Measurements from ENCODE around the gene TRIM47. TPM values are rescaled to one million over a fixed set of nuclear protein-coding genes. Genes with fewer than 3 reads are reported as not detected.

TRIM47 gene
- total RNA-seq, 1 experiment from 2014 or later = 125 TPM

- H3K4me3 ChIP-seq (ENCODE audit: low read depth in 2 of 2, low read length in 2 of 2) = no peak overlapping the region
- no peak for TF ChIP-seq POLR2AphosphoS5 (IDR thresholded peaks at IDR 0.05; ENCODE audit: low read depth, low read length)
- no peak for DNase-seq (ENCODE audit: low read depth, low spot score)
- POLR2A ChIA-PET = interaction anchor here (0.6 kb wide), 1 partner anchor 899 kb away, joined by 6 read pairs; no protein-coding TSS in a partner anchor
- no TSS peak for BruUV-seq (replicated peaks)
- H3K27me3 ChIP-seq (ENCODE audit: control insufficient read depth, insufficient read depth, low read length) = no peaks in the 10 kb centered on the region
- in situ Hi-C loops (cut with HindIII; ENCODE audit: low pct_unique_long_range_greater_than_20kb, low sequenced_read_pairs) (no loop called here), intact Hi-C loops (cut with micrococcal nuclease; ENCODE audit: unreplicated experiment) (no loop called here)
- ATAC-seq = no peak
- CTCF ChIA-PET = interaction anchor here (0.6 to 1.3 kb wide), 5 partner anchors 9 to 54 kb away, joined by 3 to 4 read pairs (median 3); a partner anchor contains a TSS
- H3K27ac ChIP-seq (ENCODE audit: low read length) = no peak overlapping the region
- H3K9me3 ChIP-seq (ENCODE audit: control insufficient read depth, insufficient read depth, low read depth, low read length) = no peaks in the 10 kb centered on the region
- no peaks in the 10 kb centered on the region; the same call in 1 of the 2 replicates for H3K4me1 ChIP-seq (ENCODE audit: control insufficient read depth, insufficient read depth, low read length)
- no peaks in the 10 kb centered on the region for H3K36me3 ChIP-seq (ENCODE audit: control insufficient read depth, insufficient read depth, low read length)
These were observed 48.6 kb downstream of the TRIM47 start for GRCh38 chr17:75829747-75830146.

GRCh38 chr17:75828741-75829140, 49.6 kb downstream of the TRIM47 start:
- Histone ChIP-seq H3K9me3 (ENCODE audit: control insufficient read depth, insufficient read depth, low read depth, low read length) (no peaks in the 10 kb centered on the region), H3K27me3 (ENCODE audit: control insufficient read depth, insufficient read depth, low read length) (no peaks in the 10 kb centered on the region), H3K27ac (ENCODE audit: low read length) (no peak overlapping the region), H3K4me1 (ENCODE audit: control insufficient read depth, insufficient read depth, low read length) (no peaks in the 10 kb centered on the region; the same call in 1 of the 2 replicates), H3K4me3 (ENCODE audit: low read depth in 2 of 2, low read length in 2 of 2) (no peak overlapping the region), H3K36me3 (ENCODE audit: control insufficient read depth, insufficient read depth, low read length) (no peaks in the 10 kb centered on the region; the same call in 1 of the 2 replicates)
- ChIA-PET CTCF (interaction anchor here (0.9 kb wide), 1 partner anchor 21 kb away, joined by 3 read pairs; no protein-coding TSS in a partner anchor), POLR2A (no interaction called here)
- DNase-seq (ENCODE audit: low read depth, low spot score) = no peak
- in situ Hi-C loops (cut with HindIII; ENCODE audit: low pct_unique_long_range_greater_than_20kb, low sequenced_read_pairs) = no loop called here
- no peak for TF ChIP-seq TCF7L2 (IDR thresholded peaks at IDR 0.05; ENCODE audit: low read depth, low read length)
- TF ChIP-seq CTCF (IDR thresholded peaks at IDR 0.05) = no peak
- intact Hi-C loops (cut with micrococcal nuclease; ENCODE audit: unreplicated experiment) = no loop called here
- ATAC-seq = no peak
- BruUV-seq (replicated peaks) = no TSS peak

GRCh38 chr17:75828076-75828400, 50.3 kb downstream of the TRIM47 start:
- Histone ChIP-seq H3K4me1 (ENCODE audit: control insufficient read depth, insufficient read depth, low read length) (no peaks in the 10 kb centered on the region; the same call in 1 of the 2 replicates), H3K27me3 (ENCODE audit: control insufficient read depth, insufficient read depth, low read length) (no peaks in the 10 kb centered on the region), H3K36me3 (ENCODE audit: control insufficient read depth, insufficient read depth, low read length) (no peaks in the 10 kb centered on the region; the same call in 1 of the 2 replicates), H3K27ac (ENCODE audit: low read length) (no peak overlapping the region), H3K4me3 (ENCODE audit: low read depth in 2 of 2, low read length in 2 of 2) (no peak overlapping the region), H3K9me3 (ENCODE audit: control insufficient read depth, insufficient read depth, low read depth, low read length) (no peaks in the 10 kb centered on the region)
- ATAC-seq (no peak), DNase-seq (ENCODE audit: low read depth, low spot score) (no peak)
- ChIA-PET CTCF (interaction anchor here (1.5 kb wide), 1 partner anchor 32 kb away, joined by 4 read pairs; no protein-coding TSS in a partner anchor), POLR2A (no interaction called here)
- no TSS peak for BruUV-seq (replicated peaks)
- intact Hi-C loops (cut with micrococcal nuclease; ENCODE audit: unreplicated experiment) (no loop called here), in situ Hi-C loops (cut with HindIII; ENCODE audit: low pct_unique_long_range_greater_than_20kb, low sequenced_read_pairs) (no loop called here)
- no peak for TF ChIP-seq SIN3A (IDR thresholded peaks at IDR 0.05; ENCODE audit: borderline replicate concordance, insufficient read depth, low read depth, low read length)
- TF ChIP-seq REST (IDR thresholded peaks at IDR 0.05; ENCODE audit: insufficient read depth in 1 of 2, low read depth in 2 of 2, low read length in 1 of 2) = no peak
- no peak for TF ChIP-seq TCF7L2 (IDR thresholded peaks at IDR 0.05; ENCODE audit: low read depth, low read length)
- TF ChIP-seq CTCF (IDR thresholded peaks at IDR 0.05) = no peak
- TF ChIP-seq POLR2AphosphoS5 (IDR thresholded peaks at IDR 0.05; ENCODE audit: low read depth, low read length) = no peak
